Hematopoietic multipotent progenitor cell treated with erythropoietin and hydrocortisone succinate and interleukin-3 and kit ligand, for 15 days (in vitro differentiated cells): ENCODE results near the gene ARMS2.

ENCODE experiments used
- DNase-seq: peaks from one replicate; pipeline ENCODE4 v3.0.0-alpha.2; 2015; ENCODE audit warnings: low spot score

The ARMS2 gene

DNA sequence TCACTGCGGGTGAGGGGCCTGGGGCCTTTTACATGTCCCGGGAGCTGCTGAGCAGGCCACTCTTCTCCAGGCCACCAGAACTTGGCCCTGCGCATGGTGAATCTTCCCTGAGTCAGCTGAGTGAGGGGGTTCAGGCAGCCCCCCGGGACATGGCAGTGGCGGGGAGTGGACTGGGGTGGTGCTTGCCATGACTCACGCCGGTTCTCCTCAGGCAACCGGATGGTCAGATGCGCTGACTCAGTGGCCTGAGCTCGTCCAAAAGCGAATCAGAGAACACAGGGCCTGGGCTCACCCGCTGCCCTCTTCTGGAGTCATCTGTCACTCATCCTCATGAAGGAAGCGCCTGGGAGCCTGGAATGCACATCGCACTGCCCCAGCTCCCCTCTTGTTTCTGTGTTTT is 40.4 kb downstream of the ARMS2 start:
- DNase-seq = no peak

GRCh38 chr10:122495406-122496340 is 41.2 kb downstream of the ARMS2 start:
- DNase-seq = no peak

GRCh38 chr10:122497241-122497640 is 42.8 kb downstream of the ARMS2 start:
- no peak for DNase-seq

DNA sequence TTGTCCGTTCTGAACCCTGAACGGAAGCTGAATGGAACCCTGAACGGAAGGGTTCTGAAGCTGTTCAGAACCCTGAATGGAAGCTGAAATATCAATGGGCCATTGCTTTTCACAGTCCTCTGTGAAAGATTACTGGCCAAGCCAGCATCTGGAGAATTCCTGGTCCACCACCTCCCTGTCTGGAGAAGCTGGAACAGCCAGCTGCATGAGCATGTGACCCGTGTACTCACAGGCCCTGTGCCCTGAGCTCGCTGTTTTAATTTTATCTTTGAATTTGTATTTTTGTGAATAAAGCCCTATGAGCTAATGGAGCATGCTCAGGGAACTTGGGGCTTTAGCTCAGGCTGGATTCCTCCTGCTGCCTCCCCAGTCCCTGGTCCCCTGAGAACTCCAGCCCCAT is 44.1 kb downstream of the ARMS2 start:
- DNase-seq = no peak

GRCh38 chr10:122499012-122499411 is 44.6 kb downstream of the ARMS2 start:
- DNase-seq = no peak

DNA sequence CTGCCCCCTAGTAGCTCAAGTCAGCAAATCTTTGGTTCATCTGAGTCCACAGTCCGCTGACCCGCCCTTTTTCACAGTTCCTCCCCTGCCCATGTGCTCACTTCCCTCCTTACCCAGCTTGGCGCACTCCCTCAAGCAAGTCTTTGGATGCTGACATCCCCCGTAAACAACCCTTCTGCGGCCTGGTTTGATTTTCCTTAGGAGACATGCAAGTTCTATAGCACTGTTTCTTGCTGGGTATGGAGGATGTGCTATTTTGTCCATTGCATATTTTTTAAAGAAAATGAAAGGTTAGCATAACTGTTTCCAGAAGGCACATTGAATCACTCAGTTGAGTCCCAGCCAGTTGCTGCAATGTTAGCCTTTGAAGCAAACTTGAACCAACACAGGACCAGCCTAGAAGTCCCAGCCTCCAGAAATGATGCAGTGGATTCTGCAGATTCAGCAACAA is 45.1 kb downstream of the ARMS2 start:
- no peak for DNase-seq

GRCh38 chr10:122500194-122500593 is 45.7 kb downstream of the ARMS2 start:
- no peak for DNase-seq

DNA sequence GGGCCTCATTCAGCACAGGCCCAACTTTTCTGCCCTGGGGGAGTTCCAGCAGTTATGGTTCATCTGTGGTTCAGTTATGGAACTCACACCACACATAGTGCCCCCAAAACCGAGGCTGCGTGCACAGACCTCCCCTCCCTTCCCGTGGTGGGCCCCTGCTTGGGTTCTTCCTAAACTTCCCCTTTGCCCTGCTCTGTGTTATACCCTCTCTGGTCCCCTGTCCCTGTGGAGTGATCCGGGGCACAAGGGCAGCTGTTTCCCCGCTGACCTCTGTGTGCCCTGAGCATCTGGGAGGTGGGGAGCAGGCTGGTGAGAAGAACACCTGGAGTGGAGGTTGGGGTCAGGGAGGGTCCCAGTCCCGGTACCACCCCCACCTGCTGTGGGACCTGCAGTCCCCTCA is 46.3 kb downstream of the ARMS2 start:
- no peak for DNase-seq

DNA sequence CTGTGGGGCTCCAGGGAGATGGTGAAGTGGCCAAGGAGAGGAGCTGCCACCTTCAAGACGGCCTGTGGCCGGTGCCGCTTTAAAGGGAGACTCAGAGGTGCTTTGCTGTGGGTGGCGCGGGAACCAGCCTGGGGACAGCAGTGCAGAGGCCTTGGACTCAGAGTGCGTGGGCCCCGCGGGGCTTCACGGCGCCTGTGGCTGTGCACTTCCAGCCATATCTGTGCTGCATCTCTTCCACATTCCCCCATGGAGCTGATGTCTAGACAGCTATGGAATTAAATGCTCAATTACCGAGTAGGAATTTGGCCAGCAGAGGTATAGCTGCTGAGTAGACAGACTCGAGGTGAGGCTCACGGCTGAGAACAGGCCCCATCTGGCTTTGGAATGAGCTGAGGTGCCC is 48.6 kb downstream of the ARMS2 start:
- no peak for DNase-seq

DNA sequence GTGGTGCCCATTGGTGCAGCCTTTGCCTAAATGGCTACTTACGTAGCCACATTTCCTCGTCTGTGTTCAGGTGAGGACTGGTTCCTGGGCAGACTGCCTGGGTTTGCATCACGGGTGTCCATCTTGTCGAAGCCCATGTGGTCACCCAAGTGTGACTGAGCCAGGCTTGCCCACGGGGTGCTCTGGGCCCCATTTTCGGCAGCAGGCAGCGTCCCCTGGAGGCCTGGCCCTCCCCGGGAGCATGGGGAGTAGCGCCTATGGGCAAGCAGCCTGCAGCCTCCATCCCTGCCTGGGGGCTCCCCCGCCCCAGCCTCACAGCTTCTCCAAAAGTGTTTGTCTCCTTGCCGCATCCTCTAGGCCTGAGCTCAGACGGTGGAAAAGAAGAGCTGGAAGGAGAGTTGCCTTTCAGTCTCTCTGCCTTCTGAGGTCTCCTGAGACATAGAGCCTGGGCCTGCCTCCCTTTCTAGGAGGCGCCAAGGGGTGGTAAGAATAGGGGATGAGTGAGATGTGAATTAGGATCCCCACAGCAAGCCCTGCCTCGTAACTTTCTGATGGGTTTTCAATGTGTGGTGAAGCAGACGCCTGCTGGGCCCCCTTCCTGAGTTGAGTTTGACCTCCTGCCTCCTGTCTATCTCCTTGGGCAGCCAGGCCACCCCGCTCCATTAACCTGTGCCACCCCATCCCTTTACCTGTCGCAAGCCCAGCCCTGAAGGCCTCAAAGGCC is 49.6 kb downstream of the ARMS2 start:
- no peak for DNase-seq

DNA sequence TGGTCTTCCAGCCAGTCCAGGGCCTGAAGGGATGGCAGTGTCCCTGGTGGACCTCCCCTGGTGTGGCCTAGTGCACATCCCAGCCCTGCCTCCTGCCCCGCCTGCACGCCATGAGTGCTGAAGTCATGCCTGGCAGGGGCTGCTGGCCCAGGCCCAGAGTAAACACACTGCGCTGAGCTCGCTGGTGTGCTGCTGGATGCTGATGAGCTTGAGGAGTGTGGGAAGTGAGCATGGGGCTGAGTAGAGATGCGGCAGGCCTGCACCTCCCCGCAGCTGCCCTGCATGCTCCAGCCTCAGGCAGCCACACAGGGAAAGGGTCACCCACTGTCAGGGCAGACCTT is 50.1 kb downstream of the ARMS2 start:
- DNase-seq = no peak

GRCh38 chr10:122505011-122505410 is 50.6 kb downstream of the ARMS2 start:
- DNase-seq = no peak

GRCh38 chr10:122505885-122506645 is 51.6 kb downstream of the ARMS2 start:
- no peak for DNase-seq
